ENCODE results near the gene CDX2.

CDX2 gene

DNA sequence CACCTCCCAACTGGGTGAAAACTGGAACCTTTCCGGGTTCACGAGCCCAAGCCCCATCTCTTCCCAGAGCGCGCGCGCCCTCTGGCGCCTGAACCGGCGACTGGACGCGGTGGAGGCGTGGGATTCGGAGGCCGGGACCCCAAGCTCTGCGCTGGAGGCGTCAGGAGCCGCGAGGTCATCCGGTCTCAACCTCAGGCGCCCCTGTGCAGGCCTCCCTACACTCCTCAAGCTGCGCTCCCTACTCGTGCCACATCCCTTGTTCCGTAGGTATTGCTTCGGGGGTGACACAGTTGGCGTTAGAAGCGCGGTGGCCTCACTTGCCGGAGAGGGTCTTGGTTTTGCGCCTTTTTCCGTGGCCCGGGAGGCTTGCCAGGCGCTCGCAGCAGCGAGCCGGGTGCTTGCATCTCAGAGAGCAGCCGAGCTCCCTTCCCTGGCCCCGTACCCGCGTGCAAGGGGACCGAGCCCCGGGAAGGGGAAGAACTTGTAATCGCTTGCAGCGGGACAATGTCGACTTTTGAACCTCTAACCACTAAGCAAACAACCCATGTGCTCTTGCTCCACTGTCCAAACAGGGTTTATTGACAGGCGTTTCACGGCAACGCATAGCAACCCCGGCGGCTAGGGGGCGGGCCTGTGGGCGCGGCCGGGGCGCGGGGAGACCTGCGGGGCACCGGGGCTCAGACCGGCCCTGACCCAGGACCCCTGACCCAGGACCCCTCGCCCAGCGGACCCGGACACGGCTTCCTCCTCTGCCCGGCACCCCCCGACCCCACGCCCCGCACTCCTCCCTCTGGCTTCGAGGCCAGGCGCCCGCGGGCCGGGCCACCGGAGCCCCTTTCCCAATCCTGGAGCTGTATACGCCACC, 8.5 kb downstream of the CDX2 start:
- TF ChIP-seq, protein P1, sequence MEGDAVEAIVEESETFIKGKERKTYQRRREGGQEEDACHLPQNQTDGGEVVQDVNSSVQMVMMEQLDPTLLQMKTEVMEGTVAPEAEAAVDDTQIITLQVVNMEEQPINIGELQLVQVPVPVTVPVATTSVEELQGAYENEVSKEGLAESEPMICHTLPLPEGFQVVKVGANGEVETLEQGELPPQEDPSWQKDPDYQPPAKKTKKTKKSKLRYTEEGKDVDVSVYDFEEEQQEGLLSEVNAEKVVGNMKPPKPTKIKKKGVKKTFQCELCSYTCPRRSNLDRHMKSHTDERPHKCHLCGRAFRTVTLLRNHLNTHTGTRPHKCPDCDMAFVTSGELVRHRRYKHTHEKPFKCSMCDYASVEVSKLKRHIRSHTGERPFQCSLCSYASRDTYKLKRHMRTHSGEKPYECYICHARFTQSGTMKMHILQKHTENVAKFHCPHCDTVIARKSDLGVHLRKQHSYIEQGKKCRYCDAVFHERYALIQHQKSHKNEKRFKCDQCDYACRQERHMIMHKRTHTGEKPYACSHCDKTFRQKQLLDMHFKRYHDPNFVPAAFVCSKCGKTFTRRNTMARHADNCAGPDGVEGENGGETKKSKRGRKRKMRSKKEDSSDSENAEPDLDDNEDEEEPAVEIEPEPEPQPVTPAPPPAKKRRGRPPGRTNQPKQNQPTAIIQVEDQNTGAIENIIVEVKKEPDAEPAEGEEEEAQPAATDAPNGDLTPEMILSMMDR (IDR thresholded peaks at IDR 0.05; ENCODE audit: low read depth, low read length, missing control alignments): peak; percentile 39
- no peak overlapping the region for H3K4me3 ChIP-seq (replicated peaks; ENCODE audit: low read depth, low read length)
- no peak for DNase-seq (ENCODE audit: extremely low read depth, low read depth)

- TF ChIP-seq, protein P1 (IDR thresholded peaks at IDR 0.05; ENCODE audit: low read depth, low read length, missing control alignments): no peak
- DNase-seq (ENCODE audit: extremely low read depth, low read depth): no peak
- H3K4me3 ChIP-seq (replicated peaks; ENCODE audit: low read depth, low read length): no peak overlapping the region
These were observed 9.1 kb downstream of the CDX2 start for GRCh38 chr13:27959976-27960361.

DNA sequence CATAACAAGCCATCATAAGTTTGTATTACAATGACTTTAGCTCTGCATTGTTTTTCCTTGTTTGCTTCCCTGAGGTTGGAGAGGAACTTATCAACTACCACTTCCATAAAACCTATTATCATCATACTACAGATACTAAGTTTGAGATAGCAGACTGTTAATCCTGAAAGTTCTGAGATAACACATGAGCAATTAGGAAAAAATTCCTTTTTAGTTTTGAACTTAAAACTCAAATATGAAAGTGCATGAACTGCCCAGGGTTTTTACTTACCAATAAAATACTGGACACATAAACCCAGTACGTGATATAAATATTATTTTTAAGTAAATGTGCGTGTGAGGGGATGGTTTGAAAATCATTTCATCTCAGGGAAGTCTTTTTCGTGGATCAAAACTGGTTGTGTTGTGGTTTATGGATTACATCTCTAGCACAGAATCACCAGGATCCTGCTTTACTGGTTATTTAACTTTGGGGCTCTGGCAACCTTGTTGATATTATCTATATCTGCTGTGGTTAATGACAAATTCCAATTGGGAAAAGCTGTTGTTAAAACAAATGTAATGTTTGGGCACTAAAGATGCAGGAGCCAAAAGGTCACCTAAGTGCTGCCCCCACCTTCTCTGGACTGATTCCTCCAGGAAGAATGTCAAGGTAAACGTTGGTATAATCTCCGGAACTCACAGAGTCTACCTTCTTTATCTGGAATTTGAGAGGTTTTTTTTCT, 12.4 kb downstream of the CDX2 start:
- TF ChIP-seq, protein P1 (IDR thresholded peaks at IDR 0.05; ENCODE audit: low read depth, low read length, missing control alignments): no peak
- no peak overlapping the region for H3K4me3 ChIP-seq (replicated peaks; ENCODE audit: low read depth, low read length)
- no peak for DNase-seq (ENCODE audit: extremely low read depth, low read depth)

GRCh38 chr13:27955014-27955591, 14.0 kb downstream of the CDX2 start:
- no peak overlapping the region for H3K4me3 ChIP-seq (replicated peaks; ENCODE audit: low read depth, low read length)
- no peak for DNase-seq (ENCODE audit: extremely low read depth, low read depth)
- TF ChIP-seq, protein P1 (IDR thresholded peaks at IDR 0.05; ENCODE audit: low read depth, low read length, missing control alignments): no peak

DNA sequence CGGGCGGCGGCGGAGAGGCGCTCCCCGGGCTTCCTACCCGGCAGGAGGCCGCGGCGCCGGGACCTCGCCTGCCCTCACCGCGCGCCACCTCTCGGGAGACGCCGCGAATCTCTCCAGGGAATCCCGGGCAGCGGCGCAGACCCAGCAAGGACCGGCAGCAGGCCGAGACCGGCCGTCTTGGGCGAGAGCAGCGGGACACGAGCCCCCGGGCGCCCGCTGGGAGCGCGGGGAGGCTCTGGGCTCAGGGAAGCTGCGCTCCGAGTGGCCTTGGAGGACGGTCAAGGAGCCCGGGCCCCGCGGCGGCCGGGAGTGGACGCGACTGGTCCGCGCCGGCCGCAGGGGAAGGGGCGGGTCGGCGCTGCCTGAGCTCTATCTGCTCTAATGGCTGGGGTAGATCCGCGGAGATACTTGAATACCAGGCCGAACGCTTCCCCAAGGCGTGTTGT, 14.7 kb downstream of the CDX2 start:
- H3K4me3 ChIP-seq (replicated peaks; ENCODE audit: low read depth, low read length): peak overlapping the region; percentile 21; the same call in 1 of the 2 replicates
- TF ChIP-seq, protein P1 (IDR thresholded peaks at IDR 0.05; ENCODE audit: low read depth, low read length, missing control alignments): no peak
- DNase-seq (ENCODE audit: extremely low read depth, low read depth): no peak

DNA sequence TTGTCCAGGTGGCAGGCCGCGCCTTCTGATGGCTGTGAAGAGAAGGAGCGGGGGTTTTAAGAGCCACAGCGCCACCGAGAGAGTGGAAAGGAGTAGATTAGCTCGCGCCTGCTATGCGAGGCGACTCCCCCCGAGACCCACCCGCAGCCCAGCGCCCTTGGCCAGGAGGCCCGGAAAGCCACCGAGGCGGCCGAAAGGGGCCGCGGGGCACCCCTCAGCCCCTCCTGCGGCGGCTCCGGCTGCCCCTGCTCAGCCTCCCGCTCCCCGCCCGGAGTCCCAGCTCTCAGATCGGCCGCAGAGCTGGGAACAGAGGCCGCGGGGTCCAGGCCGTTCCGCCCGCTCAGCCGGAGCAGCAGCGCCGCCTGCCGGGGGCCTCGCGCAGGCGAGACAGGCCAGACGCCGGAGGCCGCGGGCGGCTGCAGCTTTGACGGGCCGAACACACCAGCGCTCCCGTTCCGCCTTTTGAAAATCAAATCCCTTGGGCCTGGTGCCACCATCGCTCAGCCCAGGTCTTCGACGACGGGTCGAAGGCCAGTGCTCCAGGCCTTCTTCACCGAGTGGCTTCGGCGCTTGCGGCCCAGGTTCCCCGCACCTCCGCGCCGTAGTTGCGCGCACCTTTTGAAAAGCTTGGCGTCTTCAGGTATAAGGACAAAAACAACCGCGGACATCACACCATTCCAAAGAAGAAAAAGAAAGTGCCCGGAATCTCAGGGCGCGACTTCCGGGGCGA, 15.3 kb downstream of the CDX2 start:
- TF ChIP-seq, protein P1 (IDR thresholded peaks at IDR 0.05; ENCODE audit: low read depth, low read length, missing control alignments): peak; percentile 91
- DNase-seq (ENCODE audit: extremely low read depth, low read depth): peak; percentile 10

More for the DNA sequence above, 15.3 kb downstream of the CDX2 start:
- H3K4me3 ChIP-seq (replicated peaks; ENCODE audit: low read depth, low read length): peak overlapping the region; percentile 21
